ENCODE data around the gene YIPF2.

DNA sequence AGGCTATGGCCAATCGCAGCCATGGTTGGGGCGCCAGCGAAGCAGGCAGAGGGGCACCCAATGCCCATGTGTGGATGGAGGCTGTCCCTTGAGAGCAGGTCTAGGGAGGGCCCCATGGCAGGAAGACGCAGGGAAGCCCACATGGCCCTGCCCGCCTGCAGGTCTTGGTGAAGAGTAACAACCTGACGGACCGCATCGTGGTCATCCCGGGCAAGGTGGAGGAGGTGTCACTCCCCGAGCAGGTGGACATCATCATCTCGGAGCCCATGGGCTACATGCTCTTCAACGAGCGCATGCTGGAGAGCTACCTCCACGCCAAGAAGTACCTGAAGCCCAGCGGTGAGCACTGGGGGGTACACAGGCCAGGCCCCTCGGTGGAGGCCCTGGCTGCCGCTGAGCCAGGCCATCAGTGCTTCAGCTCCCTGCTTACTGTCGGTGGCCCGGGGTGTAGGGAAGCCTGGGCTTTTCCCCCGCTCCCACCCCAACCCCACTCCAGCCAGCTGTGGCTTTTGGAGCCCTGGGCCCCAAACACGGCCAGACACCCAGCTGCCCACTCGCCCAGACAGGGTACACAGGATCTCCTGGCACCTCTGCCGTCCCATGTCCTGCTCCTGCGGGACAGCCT is 14.6 kb downstream of the YIPF2 start:
- no peak for TF ChIP-seq POLR2A (IDR thresholded peaks at IDR 0.05; ENCODE audit: low read length)
- no peak for TF ChIP-seq GATA1 (IDR thresholded peaks at IDR 0.05; ENCODE audit: low read depth, low read length)

Data from erythroblast (primary cell).